GM21619 (cell line): Measurements from ENCODE around the gene ZFP36L1.

ENCODE experiments used
- ATAC-seq: cut with Tn5 transposase; IDR thresholded peaks from one replicate; pipeline ENCODE4 v1.9.1; 2021; ENCODE audit not compliant: unreplicated experiment

ZFP36L1 gene, protein sequence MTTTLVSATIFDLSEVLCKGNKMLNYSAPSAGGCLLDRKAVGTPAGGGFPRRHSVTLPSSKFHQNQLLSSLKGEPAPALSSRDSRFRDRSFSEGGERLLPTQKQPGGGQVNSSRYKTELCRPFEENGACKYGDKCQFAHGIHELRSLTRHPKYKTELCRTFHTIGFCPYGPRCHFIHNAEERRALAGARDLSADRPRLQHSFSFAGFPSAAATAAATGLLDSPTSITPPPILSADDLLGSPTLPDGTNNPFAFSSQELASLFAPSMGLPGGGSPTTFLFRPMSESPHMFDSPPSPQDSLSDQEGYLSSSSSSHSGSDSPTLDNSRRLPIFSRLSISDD

DNA sequence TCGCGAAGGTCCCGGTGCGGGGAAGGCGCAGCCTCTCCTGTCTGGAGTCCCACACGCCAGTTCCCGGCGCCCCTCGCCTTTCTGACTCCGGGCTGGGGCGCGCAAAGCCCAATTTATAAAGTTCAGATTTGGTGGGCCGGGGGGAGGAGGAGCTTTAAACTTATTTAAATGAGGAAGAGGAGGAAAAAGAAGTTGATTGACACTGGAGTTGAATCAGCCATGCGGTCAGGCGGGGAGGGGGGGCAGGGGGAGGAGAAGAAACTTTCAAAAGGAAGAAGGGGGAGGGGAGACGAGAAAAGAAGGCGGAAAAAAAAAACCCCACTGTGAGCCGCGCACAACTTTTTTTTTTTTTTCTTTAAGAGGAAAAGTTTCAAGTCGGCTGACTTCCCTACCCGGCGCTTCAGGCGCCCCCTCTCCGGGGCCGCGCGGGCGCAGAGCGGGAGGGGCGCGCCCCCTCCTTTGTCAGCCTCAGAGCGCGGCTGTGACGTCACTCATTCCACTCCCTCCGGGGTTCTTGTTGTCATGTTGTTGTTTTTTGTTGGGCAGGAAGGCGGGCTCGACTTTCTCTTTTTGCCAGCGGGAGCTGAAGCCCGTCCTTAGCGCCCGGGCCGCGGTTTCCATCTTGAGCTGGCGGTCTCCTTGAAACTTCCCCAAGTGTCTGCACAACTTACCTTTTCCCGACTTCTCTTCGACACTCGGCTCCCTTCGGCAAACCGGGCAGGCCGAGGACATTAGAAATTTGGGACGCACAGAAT lies at the start of gene ZFP36L1:
Gene ZFP36L1 (minus strand): TSS at position 89 of the 755 bp plus-strand sequence. CDS start 129 bp downstream, outside the sequence.
- ATAC-seq, result peak; percentile 21

DNA sequence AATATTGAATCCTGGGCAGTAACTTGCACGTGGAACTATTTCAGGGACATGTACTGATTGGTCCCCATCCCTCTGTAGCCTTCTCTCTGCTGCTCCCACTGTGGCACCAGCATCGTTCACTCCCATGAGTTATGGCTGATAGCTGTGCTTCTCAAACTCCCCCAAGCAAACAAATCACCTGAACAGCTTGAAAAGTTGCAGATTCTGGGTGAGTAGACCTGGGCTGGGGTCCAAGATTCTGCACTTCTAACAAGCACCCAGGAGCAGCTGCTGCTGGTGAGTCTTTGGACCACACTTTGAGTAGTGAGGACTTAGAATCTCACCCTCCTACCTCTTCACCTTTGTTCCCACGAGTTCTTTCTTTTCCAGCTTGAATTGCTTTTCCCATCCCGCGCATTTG lies 49.4 kb upstream of the ZFP36L1 start:
- ATAC-seq, result no peak

DNA sequence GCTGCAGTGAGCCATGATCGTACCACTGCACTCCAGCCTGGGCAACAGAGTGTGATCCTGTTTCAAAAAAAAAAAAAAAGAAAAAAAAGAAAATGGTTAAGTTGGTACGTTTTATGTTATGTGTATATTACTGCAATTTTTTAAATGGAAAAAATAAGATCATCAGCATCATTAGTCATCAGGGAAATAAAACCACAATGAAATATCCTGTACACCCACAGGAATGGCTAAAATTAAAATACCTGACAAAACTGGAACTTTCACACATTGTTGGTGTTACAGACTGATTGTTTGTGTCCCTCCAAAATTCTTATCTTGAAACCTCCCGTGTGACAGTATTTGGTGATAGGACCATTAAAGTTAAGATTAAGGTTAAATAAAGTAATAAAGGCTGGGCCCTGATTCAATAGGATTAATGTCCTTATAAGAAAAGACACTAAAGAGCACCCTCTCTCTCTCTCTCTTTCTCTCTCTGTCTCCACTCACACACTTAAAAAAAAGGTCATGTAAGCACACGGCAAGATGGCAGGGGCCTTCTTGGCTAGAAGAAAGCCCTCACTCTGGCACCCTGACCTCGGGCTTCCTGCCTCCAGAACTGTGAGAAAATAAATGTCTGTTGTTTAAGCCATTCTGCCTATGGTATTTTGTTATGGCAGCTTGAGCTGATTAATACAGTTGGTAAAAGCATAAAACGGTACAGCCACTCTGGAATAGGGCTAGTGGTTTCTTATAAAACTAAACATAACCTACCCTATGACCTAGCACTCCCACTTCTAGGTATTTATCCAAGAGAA lies 48.3 kb upstream of the ZFP36L1 start:
- ATAC-seq, result no peak

DNA sequence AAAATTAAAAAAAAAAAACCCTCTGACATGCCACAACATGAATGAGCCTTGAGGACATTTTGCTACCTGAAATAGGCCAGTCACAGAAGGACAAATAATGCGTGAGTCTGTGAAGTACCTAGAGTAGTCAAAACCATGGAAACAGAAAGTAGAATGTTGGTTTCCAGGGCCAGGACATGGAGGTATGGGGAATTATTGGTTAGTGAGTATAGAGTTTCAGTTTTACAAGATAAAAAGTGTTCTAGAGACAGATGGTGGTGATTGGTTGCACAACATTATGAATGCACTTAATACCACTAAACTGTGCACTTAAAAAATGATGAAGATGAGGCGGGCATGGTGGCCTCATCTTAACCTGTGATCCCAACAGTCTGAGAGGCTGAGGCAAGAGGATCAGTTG lies 47.6 kb upstream of the ZFP36L1 start:
- no peak for ATAC-seq

DNA sequence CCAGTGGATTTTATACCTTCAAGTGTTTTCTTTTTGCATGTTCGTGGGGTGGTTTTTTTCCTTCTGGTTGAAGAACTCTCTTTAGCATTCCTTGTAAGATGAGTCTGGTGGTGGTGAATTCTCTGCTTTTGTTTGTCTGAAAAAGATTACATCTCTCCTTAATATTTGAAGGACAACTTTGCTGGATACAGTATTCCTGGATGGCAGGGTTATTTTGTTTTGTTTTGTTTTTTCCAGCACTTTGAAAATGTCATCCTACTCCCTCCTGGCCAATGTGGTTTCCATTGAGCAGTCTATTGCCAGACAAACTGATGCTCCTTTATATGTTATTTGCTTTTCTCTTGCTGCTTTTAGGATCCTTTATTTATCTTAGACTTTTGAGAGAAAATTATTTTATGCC lies 43.2 kb upstream of the ZFP36L1 start:
- ATAC-seq, result no peak

DNA sequence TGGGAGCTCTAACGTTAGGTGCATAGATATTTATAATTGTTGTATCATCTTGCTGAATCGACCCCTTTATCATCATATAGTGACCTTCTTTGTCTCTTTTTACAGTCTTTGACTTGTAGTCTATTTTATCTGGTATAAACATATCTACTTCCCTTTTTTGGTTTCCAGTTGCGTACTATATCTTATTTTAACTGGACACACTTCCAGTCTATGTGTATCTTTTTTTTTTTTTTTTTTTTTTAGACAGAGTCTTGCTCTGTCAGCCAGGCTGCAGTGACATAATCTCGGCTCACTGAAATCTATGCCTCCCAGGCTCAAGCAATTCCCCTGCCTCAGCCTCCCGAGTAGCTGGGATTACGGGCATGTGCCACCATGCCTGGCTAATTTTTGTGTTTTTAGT lies 41.9 kb upstream of the ZFP36L1 start:
- ATAC-seq, result no peak

DNA sequence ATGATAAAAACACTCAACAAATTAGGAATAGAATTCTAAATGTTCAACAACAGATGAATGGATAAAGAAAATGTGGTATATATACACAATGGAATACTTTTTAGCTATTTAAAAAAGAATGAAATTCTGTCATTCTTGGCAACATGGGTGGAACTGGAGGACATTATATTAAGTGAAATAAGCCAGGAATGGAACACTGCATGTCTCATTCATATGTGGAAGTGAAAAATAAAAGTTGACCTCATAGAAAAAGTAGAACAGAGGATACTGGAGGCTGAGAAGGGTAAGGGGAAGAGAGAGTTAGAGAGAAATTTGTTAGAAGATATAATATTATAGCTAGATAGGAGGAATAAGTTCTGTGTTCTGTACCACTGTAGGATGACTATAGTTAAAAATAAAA lies 35.8 kb upstream of the ZFP36L1 start:
- ATAC-seq, result no peak

DNA sequence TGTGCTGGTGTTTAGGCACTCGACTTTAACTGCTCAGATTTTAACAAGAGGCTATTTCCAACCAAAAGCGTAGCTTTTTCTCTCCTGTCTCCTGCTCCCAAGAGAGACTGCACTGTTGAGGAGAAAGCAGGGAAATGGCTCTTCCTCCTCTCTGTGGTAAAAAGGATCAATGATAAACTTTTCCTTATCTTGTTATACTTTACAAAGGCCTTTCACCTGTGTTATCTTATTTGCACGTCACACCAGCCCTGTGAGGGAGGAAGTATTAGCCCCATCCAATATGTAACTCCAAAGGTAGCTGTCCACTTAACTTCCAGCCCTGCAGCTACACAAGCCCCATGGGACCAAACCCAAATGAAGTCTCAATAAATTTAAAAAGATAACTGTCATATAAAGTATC lies 32.9 kb upstream of the ZFP36L1 start:
- no peak for ATAC-seq

DNA sequence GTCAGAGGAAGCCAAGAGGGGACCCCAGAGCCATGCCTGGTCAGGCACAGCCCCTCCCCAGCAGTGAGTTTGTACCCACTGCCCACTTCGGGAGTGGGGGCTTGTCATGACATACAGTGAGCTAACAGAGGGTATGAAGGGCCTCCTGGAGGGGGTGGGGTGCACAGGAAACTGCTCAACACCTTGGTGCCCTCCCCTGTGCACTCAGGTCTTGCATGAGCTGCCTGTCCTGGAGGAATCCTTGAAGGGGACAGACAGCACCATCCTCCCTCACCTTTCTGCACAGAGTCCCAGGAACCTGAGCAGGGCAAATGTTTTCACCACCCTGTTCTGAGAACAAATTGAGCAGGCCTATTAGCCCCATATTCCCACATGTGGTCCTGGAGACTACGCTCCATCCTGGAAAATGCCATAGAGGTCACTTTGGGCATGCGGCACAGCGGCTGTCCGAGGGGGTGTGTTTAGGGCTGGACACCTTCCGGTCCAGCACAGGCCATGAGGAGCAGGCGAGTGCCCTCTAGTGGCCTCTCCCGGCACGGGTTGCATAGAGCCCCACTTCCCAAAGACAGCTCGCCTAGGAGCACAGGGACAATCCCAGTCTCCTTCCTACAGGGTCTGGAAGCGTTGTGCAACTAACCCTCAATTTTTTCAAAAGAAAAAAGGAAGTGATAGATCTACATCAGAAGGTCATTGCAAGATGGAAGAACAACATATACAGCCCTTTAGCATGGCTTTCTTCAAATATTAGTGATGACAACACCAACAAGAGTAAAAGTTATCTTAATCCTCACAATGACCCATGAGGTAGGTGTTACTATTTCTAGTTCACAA lies 31.9 kb upstream of the ZFP36L1 start:
- no peak for ATAC-seq

DNA sequence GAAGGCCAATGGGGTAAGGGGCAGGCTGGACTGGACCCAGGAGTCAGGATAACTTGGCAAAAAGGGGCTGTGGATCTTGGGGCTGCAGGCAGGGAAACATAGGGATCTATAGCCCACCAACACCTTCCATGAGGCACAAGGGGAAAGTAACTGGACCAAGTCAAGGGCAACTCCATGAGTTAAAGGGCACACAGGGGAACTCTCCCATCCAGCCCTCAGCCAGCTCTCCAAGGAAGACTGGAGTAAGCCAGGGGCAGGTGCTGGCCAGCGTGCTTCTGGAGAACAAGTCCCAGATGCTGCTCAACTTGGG lies 31.3 kb upstream of the ZFP36L1 start:
- ATAC-seq, result no peak

DNA sequence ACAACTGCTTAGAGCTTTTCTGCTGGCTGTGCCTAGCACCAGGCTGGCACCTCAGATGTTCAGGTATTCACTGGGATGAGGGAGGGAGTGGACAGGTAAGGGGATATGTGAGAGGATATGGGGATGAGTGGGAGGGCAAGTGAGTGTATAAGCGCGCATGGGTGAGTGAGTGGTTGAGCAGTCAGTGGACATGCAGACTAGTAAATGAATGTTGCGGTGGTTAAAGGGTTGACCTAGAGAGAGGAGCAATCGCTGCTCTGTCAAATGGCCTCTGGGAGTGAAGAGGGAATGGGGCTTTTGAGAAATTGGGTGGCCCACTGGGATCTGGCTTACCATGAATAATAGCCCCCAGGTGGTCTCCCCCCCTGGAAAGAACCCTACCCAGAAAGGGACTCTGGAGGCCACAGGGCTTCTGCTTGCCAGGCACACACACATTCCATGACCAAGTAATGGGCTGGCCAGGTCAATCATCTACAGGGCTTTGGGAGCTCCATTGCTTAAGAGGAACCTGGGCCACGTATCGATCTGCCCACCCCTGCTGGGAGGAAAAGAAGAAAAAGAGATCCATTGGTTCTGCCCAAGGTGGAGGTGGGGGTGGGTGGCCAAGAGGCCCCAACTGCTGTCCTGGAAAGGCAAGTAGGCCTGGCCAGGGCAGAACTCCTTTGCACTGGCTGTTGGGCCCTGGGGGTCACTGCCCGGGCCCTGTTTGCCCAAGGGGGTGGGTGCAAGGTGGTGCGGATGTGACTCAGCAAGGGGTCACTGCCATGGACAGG lies 30.8 kb upstream of the ZFP36L1 start:
- ATAC-seq, result no peak

DNA sequence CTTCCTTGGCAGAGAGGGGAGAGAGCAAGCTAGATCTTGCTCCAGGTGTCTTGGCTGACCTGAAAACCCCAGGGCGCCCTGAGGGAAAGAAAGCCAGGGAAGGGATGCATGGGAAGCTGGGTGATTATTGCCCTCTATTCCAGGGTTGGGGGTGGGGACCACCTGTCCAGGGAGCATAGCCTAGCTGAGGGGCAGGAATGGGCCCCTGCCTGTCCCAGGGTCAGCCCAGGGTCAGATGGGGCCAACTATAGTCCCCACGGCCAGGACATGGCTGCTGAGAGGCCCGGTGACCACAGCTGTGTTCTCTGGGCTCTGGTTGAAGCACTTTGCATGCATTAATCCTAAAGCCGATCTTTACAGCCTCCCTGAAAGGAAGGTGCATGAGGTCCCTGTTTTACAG lies 30.1 kb upstream of the ZFP36L1 start:
- ATAC-seq, result no peak

DNA sequence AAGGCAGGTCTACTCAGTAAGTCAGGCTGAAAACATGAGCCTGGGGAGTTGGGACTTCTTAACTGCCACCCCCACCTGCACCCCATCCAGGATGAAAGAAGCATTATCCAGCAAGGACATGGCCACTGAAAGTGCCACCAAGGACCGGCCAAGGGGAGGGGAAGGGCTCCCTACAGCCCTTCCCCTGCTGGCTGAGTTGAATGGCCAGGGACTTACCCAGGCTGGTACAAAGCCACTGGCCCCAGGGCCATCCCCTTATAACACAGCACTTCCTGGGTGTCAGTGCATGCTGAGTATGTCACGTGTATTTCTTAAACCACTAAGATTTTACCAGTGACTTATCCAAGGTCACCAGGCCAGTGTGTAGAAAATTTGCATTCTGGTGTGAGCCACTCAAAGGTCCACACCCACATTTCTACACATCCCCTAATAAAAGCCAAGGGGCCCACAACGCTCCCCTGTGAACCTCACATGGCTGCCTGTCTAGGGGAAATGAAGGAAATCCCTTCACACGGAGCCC lies 29.3 kb upstream of the ZFP36L1 start:
- ATAC-seq, result peak; percentile 76

DNA sequence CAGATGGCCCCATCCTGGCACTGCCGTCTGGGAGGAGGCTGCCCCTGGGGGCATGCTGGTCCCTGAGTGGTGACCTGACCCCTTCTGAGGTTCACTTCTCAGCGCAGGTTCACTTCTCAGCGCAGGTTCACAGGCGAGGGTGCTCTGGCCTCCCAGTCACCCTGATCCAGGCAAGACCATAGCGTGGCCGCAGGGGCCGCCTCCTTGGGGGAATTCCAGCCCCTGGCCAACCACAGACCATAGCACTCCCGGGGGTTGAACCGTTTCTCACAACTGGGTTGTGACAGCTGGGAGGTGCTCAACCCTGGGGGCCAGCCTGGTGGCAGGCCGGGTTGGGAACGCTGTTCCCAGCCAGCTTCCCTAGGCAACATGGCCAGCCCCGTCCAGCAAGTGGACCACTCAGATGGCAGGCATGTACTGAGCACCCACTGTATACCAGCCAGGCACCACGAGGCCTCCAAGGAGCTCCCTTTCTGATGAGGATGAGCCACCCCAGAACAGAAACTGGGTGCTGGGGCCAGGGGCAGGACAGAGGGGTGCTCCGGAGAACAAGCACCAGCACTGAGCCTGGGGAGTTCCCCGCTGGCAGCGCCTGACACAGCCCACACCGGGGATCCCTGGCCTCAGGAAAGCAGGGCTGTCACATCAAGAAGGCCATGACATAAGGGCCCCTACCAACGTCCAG lies 28.3 kb upstream of the ZFP36L1 start:
- ATAC-seq, result no peak

DNA sequence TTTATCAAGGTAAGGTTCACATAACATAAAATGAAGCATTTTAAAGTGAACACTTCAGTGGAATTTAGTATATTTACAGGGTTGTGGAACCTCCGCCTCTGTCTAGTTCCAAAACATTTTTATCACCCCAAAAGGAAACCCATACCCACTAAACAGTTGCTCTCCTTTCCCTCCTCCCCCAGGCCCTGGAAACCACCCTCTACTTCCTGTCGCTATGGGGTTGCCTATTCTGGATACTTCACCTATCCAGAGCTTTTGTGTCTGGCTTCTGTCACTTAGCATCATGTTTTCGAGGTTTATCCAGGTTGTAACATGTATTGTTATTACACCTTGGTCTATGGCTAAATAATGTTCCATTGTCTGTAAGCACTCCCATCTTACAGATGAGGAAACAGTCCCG lies 27.7 kb upstream of the ZFP36L1 start:
- ATAC-seq, result no peak

DNA sequence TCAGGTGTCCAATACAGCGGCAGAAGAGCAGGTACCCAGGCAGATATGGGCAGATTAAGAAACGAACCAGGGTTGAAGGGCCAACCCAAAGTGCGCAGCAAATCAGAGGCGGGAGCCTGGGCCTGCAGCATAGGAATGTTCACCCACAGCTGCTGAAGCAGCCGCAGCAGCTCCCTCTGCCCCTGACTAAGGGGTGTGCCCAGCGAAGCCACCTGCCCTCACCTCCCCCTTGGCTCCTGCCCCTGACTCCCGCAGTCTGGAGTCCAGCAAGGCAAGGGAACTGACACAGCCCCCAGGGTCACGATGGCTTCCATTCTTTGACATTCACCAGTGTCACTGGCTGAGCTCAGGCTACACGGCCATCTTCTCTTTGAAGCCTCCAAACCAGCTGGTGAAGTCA lies 27.3 kb upstream of the ZFP36L1 start:
- no peak for ATAC-seq

DNA sequence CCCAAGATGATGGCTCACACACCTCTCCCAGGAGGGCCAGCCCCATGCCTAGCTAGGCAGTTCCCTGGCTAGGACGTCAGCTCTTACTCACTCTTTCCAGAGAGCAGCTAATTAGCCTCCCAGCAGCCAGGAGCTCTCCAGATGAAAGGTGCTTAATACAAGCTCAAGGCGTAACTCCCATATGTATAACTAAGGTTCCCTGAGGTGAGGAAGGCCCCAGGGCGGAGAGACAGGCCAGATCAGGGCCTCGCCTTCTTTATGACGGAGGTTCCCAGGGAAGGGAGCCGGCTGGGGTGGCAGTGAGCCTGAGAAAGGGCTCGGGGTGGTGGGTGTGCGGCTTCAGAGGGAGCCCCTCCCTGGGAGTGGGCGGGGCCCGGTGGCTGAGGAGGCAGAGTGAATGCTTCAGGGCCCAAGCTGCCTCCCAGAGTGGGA lies 26.4 kb upstream of the ZFP36L1 start:
- no peak for ATAC-seq

DNA sequence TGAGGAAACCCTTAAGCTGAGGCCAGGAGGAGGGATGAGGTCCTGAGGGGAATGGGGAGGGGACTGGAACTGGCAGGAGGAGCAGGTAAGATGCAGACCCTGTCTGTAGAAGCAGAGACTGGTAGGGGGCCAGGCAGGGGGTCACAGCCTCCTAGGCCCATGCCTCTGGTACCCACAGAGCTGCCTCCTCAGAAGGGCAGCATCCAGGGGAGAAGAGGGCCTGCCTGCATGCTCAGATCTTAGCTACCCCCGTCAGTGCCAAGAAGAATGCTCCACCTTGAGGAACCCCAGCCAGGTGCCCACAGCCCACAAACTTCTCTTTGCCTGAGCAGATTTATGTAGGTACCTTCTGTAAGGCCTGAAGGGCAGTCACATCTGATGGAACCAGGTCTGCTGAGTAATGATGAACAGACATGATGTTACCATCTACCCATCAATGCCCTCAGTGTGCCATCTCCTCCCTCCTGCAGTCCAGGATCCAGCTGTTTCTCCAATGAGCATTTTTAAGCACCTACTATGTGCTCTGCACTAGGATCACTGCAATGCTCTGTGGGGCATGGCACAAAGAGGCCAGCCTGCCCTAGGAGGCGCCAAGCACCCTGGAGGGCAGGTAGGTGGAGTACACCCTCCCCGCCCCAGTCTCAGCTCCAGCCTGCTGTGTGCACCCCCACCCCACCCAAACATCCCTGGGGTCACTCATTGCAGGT lies 24.8 kb upstream of the ZFP36L1 start:
- no peak for ATAC-seq

DNA sequence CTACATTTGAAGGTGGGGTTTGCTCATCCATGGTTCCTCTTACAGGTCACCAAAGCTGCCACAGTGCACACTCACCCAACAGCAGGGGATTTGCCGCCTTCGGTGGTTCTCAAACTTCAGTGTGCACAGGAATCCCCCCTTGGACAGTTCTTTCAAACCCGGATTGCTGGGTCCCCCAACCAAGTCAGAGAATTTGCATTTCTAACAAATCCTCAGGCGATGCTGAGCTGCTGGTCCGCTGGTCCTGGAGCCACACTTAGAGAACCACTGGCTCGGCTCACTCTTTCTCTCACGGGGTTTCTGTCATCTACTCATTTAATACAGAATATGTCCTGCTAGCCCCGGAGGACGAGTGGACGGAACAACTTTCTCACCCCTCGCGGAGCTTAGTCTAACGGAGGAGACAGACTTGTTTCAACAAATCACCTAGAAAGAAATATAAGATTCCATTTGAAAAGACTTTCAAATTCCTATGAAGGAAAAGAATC lies 24.1 kb upstream of the ZFP36L1 start:
- no peak for ATAC-seq
